HCT116 (cell line): ENCODE results near the gene STRA8. TPM values are rescaled to one million over a fixed set of nuclear protein-coding genes. Genes with fewer than 3 reads are reported as not detected.

Experiments
- ATAC-seq: fragments of 200-7000 bp; cut with Tn5 transposase; 2 replicates; pipeline ENCODE4 v1.9.1; 2020; ENCODE audit warnings: mild to moderate bottlenecking, moderate library complexity
- BruUV-seq: library from RNA; stranded (reverse); fragments of 400-500 nt; replicated peaks from 2 replicates; lab custom pipeline; 2021; lab: Mats Ljungman, UMichigan
- CTCF ChIA-PET: fragments of 300-600 bp; sonication (Branson Sonifier 250); formaldehyde crosslinking; loops from one replicate; lab custom pipeline; 2021; ENCODE audit warnings: antibody characterized with exemption; lab: Charles Lee
- POLR2A ChIA-PET: fragments of 300-600, 350-600 bp; sonication (Branson Sonifier 250); formaldehyde crosslinking; loops from one replicate; lab custom pipeline; 2021; ENCODE audit warnings: antibody characterized with exemption; lab: Charles Lee
- RAD21 ChIA-PET, 2 experiments: fragments of 300-600 bp; sonication (Branson Sonifier 250); formaldehyde crosslinking; loops; one replicate each; lab custom pipeline; 2023; ENCODE audit warnings: low total read pairs in 2 of 2; ENCODE audit not compliant: uncharacterized antibody in 2 of 2, unreplicated experiment in 2 of 2, low non-redundant PET in 1 of 2; lab: Charles Lee
- DNase-seq: peaks from one replicate; pipeline ENCODE4 v3.0.0-alpha.2; 2010; ENCODE audit warnings: low read depth, low spot score
- H2AFZ ChIP-seq: fragments of 200-600 bp; shearing (Covaris generic), sonication (generic); 2 replicates; pipeline ENCODE4 v1.6.1; 2017; ENCODE audit warnings: low read depth, mixed run types, mixed read lengths, antibody characterized with exemption, low read length; ENCODE audit not compliant: poor library complexity, severe bottlenecking
- H3K27ac ChIP-seq: 2 replicates; pipeline ENCODE4 v1.5.1; 2012; ENCODE audit warnings: low read depth, low read length
- H3K27me3 ChIP-seq: fragments of 200-600 bp; sonication (generic); 2 replicates; pipeline ENCODE4 v1.6.1; 2016; ENCODE audit warnings: mixed run types, low read length, mixed read lengths; ENCODE audit not compliant: insufficient read depth
- H3K36me3 ChIP-seq, 2 experiments: fragments of 200-500 bp in 1 of 2; fragments of 200-600 bp in 1 of 2; sonication (Bioruptor generic) in 1 of 2; sonication (generic) in 1 of 2; 2 replicates each; pipeline versions ENCODE4 v1.5.1 to v1.6.1; 2014 to 2016; ENCODE audit warnings: low read length in 2 of 2, inconsistent platforms in 1 of 2, mixed read lengths in 1 of 2, mixed run types in 1 of 2; ENCODE audit not compliant: insufficient read depth in 2 of 2, control insufficient read depth in 1 of 2
- H3K4me1 ChIP-seq, 2 experiments: fragments of 200-600 bp in 1 of 2; sonication (generic) in 1 of 2; 2 replicates each; pipeline versions ENCODE4 v1.5.1 to v1.6.1; 2012 to 2017; ENCODE audit warnings: low read length in 2 of 2, inconsistent platforms in 1 of 2, mild to moderate bottlenecking in 1 of 2, mixed read lengths in 1 of 2, mixed run types in 1 of 2, moderate library complexity in 1 of 2; ENCODE audit not compliant: insufficient read depth in 2 of 2, control insufficient read depth in 1 of 2
- H3K4me2 ChIP-seq: fragments of 200-600 bp; sonication (generic); 2 replicates; pipeline ENCODE4 v1.6.1; 2017; ENCODE audit warnings: mixed run types, low read length, mixed read lengths
- H3K4me3 ChIP-seq, 2 experiments: fragments of 200-600 bp in 1 of 2; sonication (generic) in 1 of 2; replicated peaks in 1 of 2; 2 replicates each; pipeline ENCODE4 v1.5.1; 2011 to 2016; ENCODE audit warnings: low read length in 2 of 2, control low read depth in 1 of 2, low read depth in 1 of 2, mild to moderate bottlenecking in 1 of 2, mixed read lengths in 1 of 2, mixed run types in 1 of 2
- H3K79me2 ChIP-seq: fragments of 200-600 bp; sonication (generic); 2 replicates; pipeline ENCODE4 v1.6.1; 2017; ENCODE audit warnings: mild to moderate bottlenecking, mixed run types, low read length, moderate library complexity, mixed read lengths; ENCODE audit not compliant: insufficient read depth
- H3K9ac ChIP-seq: fragments of 200-600 bp; sonication (generic); 2 replicates; pipeline ENCODE4 v1.6.1; 2016; ENCODE audit warnings: low read length, mixed read lengths
- H3K9me2 ChIP-seq: fragments of 200-600 bp; sonication (generic), shearing (Covaris generic); 2 replicates; pipeline ENCODE4 v1.6.1; 2017; ENCODE audit warnings: mixed run types, mild to moderate bottlenecking, moderate library complexity; ENCODE audit not compliant: insufficient read depth
- H3K9me3 ChIP-seq, 2 experiments: fragments of 200-500 bp in 1 of 2; fragments of 200-600 bp in 1 of 2; sonication (Bioruptor generic) in 1 of 2; sonication (generic) in 1 of 2; 2 replicates each; pipeline ENCODE4 v1.6.1; 2014 to 2017; ENCODE audit warnings: low read length in 2 of 2, mixed read lengths in 2 of 2, inconsistent platforms in 1 of 2, low read depth in 1 of 2, mild to moderate bottlenecking in 1 of 2, mixed run types in 1 of 2, moderate library complexity in 1 of 2; ENCODE audit not compliant: control insufficient read depth in 1 of 2, insufficient read depth in 1 of 2
- H4K20me1 ChIP-seq: fragments of 200-600 bp; sonication (generic), shearing (Covaris generic); 2 replicates; pipeline ENCODE4 v1.6.1; 2017; ENCODE audit warnings: mixed run types, mild to moderate bottlenecking, moderate library complexity; ENCODE audit not compliant: insufficient read depth
- CEBPB ChIP-seq: IDR thresholded peaks from 2 replicates; pipeline ENCODE4 v1.6.1; 2012; ENCODE audit warnings: low read depth
- EZH2 ChIP-seq: fragments of 200-600 bp; sonication (generic); IDR thresholded peaks from 2 replicates; pipeline ENCODE4 v1.6.1; 2017; ENCODE audit warnings: antibody characterized with exemption, mixed run types
- EZH2phosphoT487 ChIP-seq: fragments of 200-600 bp; IDR thresholded peaks from 2 replicates; pipeline ENCODE4 v1.6.1; 2018; ENCODE audit warnings: antibody characterized with exemption, borderline replicate concordance
- FOSL1 ChIP-seq: IDR thresholded peaks from 2 replicates; pipeline ENCODE4 v1.6.1; 2012; ENCODE audit warnings: low read depth
- POLR2A ChIP-seq: IDR thresholded peaks from 2 replicates; pipeline ENCODE4 v1.7.0; 2011; ENCODE audit warnings: borderline replicate concordance; ENCODE audit not compliant: insufficient read depth, insufficient read length; ENCODE audit errors: extremely low read depth
- SIN3A ChIP-seq: IDR thresholded peaks from 2 replicates; pipeline ENCODE4 v1.6.1; 2012; ENCODE audit warnings: low read depth
- SP1 ChIP-seq: IDR thresholded peaks from 2 replicates; pipeline ENCODE4 v1.6.1; 2012; ENCODE audit warnings: low read depth
- SRF ChIP-seq: IDR thresholded peaks from 2 replicates; pipeline ENCODE4 v1.6.1; 2012; ENCODE audit warnings: low read depth
- TCF7L2 ChIP-seq: IDR thresholded peaks from 2 replicates; pipeline ENCODE4 v1.7.0; 2011; ENCODE audit warnings: borderline replicate concordance, inconsistent platforms; ENCODE audit not compliant: insufficient read depth, insufficient read length; ENCODE audit errors: extremely low read depth
- YY1 ChIP-seq: IDR thresholded peaks from 2 replicates; pipeline ENCODE4 v1.6.1; 2011; ENCODE audit warnings: low read length, low read depth, moderate library complexity, mild to moderate bottlenecking; ENCODE audit not compliant: insufficient replicate concordance; ENCODE audit errors: extremely low read depth
- intact Hi-C: fragments of 100-400 bp; cut with micrococcal nuclease; formaldehyde crosslinking; loops from 2 replicates; pipeline ENCODE4 v1.10.0; 2022
- total RNA-seq: library from RNA; stranded (reverse); gene quantifications from one replicate; pipeline ENCODE4 v1.2.1, GENCODE V29; 2021; ENCODE audit not compliant: unreplicated experiment
- TF ChIP-seq, protein P1 (sequence below): IDR thresholded peaks from 2 replicates; pipeline ENCODE4 v1.6.1; 2011; ENCODE audit warnings: mild to moderate bottlenecking, low read length, moderate library complexity; ENCODE audit not compliant: insufficient replicate concordance; ENCODE audit errors: extremely low read depth
- TF ChIP-seq, protein P2 (sequence below): IDR thresholded peaks from 2 replicates; pipeline ENCODE4 v1.6.1; 2012
- TF ChIP-seq, protein P3 (sequence below): IDR thresholded peaks from 2 replicates; pipeline ENCODE4 v1.6.1; 2012; ENCODE audit warnings: low read depth
- TF ChIP-seq, protein P4 (sequence below), 3 experiments: fragments of 200-600 bp in 1 of 3; sonication (generic) in 1 of 3; IDR thresholded peaks in 2 of 3; conservative IDR thresholded peaks in 1 of 3; 2 replicates each; pipeline ENCODE4 v1.5.1; 2012 to 2017; ENCODE audit warnings: low read depth in 2 of 3, low read length in 2 of 3, antibody characterized with exemption in 1 of 3, borderline replicate concordance in 1 of 3, control low read depth in 1 of 3, mild to moderate bottlenecking in 1 of 3, mixed read lengths in 1 of 3, mixed run types in 1 of 3, moderate library complexity in 1 of 3; ENCODE audit not compliant: insufficient read depth in 1 of 3
- TF ChIP-seq, protein P5 (sequence below): IDR thresholded peaks from 2 replicates; pipeline ENCODE4 v1.6.1; 2012

STRA8 gene
- total RNA-seq, 1 experiment from 2014 or later: not detected

DNA sequence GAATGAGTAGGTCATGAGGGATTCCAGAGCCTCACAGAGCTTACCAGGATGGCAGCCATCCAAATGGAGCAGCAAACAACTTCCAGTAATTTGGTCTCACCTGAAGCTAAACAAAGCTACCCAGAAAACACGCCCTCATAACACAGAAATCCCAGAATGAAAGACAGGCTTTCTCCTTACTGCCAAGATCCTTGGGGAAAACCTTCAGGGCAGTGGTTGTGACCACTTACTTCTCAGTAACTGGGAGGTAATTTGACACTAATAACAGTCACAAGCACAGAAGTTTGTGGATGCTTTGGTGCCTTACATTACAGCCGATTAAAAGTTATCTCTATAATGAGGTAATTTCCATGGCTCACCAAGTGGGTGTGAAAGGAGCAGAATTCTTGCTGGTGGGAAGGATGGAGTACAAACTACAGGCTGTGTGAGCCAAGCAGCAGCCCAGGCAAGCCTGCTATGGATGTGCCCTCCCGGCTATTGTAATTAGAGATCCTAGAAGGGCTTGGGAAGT is 32.8 kb upstream of the STRA8 start:
- Histone ChIP-seq H3K9me3 (no peaks in the 10 kb centered on the region), H2AFZ (no peak overlapping the region), H4K20me1 (no peaks in the 10 kb centered on the region), H3K9me2 (no peaks in the 10 kb centered on the region), H3K79me2 (no peaks in the 10 kb centered on the region), H3K27me3 (no peaks in the 10 kb centered on the region), H3K9ac (no peak overlapping the region), H3K36me3 (peaks cover 2 to 3% of the 10 kb centered on the region in 2 experiments; a peak in 3 of 4 replicates), H3K4me2 (no peak overlapping the region), H3K27ac (no peak overlapping the region), H3K4me1 (no peaks in the 10 kb centered on the region), H3K4me3 (no peak overlapping the region)
- BruUV-seq: no TSS peak
- TF ChIP-seq TCF7L2 (no peak), EZH2phosphoT487 (no peak), EZH2 (no peak), CEBPB (no peak), FOSL1 (no peak), SP1 (no peak), SRF (no peak), POLR2A (no peak), YY1 (no peak), SIN3A (no peak)
- TF ChIP-seq, protein P1, sequence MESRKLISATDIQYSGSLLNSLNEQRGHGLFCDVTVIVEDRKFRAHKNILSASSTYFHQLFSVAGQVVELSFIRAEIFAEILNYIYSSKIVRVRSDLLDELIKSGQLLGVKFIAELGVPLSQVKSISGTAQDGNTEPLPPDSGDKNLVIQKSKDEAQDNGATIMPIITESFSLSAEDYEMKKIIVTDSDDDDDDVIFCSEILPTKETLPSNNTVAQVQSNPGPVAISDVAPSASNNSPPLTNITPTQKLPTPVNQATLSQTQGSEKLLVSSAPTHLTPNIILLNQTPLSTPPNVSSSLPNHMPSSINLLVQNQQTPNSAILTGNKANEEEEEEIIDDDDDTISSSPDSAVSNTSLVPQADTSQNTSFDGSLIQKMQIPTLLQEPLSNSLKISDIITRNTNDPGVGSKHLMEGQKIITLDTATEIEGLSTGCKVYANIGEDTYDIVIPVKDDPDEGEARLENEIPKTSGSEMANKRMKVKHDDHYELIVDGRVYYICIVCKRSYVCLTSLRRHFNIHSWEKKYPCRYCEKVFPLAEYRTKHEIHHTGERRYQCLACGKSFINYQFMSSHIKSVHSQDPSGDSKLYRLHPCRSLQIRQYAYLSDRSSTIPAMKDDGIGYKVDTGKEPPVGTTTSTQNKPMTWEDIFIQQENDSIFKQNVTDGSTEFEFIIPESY: no peak
- TF ChIP-seq, protein P2, sequence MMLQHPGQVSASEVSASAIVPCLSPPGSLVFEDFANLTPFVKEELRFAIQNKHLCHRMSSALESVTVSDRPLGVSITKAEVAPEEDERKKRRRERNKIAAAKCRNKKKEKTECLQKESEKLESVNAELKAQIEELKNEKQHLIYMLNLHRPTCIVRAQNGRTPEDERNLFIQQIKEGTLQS: no peak
- TF ChIP-seq, protein P3, sequence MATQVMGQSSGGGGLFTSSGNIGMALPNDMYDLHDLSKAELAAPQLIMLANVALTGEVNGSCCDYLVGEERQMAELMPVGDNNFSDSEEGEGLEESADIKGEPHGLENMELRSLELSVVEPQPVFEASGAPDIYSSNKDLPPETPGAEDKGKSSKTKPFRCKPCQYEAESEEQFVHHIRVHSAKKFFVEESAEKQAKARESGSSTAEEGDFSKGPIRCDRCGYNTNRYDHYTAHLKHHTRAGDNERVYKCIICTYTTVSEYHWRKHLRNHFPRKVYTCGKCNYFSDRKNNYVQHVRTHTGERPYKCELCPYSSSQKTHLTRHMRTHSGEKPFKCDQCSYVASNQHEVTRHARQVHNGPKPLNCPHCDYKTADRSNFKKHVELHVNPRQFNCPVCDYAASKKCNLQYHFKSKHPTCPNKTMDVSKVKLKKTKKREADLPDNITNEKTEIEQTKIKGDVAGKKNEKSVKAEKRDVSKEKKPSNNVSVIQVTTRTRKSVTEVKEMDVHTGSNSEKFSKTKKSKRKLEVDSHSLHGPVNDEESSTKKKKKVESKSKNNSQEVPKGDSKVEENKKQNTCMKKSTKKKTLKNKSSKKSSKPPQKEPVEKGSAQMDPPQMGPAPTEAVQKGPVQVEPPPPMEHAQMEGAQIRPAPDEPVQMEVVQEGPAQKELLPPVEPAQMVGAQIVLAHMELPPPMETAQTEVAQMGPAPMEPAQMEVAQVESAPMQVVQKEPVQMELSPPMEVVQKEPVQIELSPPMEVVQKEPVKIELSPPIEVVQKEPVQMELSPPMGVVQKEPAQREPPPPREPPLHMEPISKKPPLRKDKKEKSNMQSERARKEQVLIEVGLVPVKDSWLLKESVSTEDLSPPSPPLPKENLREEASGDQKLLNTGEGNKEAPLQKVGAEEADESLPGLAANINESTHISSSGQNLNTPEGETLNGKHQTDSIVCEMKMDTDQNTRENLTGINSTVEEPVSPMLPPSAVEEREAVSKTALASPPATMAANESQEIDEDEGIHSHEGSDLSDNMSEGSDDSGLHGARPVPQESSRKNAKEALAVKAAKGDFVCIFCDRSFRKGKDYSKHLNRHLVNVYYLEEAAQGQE: no peak
- TF ChIP-seq, protein P4, sequence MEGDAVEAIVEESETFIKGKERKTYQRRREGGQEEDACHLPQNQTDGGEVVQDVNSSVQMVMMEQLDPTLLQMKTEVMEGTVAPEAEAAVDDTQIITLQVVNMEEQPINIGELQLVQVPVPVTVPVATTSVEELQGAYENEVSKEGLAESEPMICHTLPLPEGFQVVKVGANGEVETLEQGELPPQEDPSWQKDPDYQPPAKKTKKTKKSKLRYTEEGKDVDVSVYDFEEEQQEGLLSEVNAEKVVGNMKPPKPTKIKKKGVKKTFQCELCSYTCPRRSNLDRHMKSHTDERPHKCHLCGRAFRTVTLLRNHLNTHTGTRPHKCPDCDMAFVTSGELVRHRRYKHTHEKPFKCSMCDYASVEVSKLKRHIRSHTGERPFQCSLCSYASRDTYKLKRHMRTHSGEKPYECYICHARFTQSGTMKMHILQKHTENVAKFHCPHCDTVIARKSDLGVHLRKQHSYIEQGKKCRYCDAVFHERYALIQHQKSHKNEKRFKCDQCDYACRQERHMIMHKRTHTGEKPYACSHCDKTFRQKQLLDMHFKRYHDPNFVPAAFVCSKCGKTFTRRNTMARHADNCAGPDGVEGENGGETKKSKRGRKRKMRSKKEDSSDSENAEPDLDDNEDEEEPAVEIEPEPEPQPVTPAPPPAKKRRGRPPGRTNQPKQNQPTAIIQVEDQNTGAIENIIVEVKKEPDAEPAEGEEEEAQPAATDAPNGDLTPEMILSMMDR (IDR thresholded peaks at IDR 0.05 in 2 of 3, conservative IDR thresholded peaks at IDR 0.05 in 1 of 3; ENCODE audit: borderline replicate concordance in 1 of 3, insufficient read depth in 1 of 3, low read depth in 2 of 3, low read length in 2 of 3): no peak
- TF ChIP-seq, protein P5, sequence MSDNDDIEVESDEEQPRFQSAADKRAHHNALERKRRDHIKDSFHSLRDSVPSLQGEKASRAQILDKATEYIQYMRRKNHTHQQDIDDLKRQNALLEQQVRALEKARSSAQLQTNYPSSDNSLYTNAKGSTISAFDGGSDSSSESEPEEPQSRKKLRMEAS: no peak
- intact Hi-C loops: no loop called here
- RAD21 ChIA-PET: no interaction called here
- ATAC-seq (no peak), DNase-seq (no peak)
- CTCF ChIA-PET: no interaction called here
- POLR2A ChIA-PET: no interaction called here
